Ishikawa (cell line): ENCODE results near the gene STARD10.
A peak's percentile ranks its signal among the peaks of the same experiment; 100 is the strongest.

ENCODE experiments used
- CEBPB ChIP-seq: IDR thresholded peaks from 2 replicates; pipeline ENCODE4 v1.6.1; 2012
- CREB1 ChIP-seq: IDR thresholded peaks from 2 replicates; pipeline ENCODE4 v1.6.1; 2012; ENCODE audit warnings: low read depth
- EGR1 ChIP-seq: IDR thresholded peaks from 2 replicates; pipeline ENCODE4 v1.6.1; 2012
- EP300 ChIP-seq: IDR thresholded peaks from 2 replicates; pipeline ENCODE4 v1.6.1; 2012; ENCODE audit warnings: borderline replicate concordance
- FOXM1 ChIP-seq: IDR thresholded peaks from 2 replicates; pipeline ENCODE4 v1.6.1; 2012; ENCODE audit warnings: low read depth, borderline replicate concordance
- MAX ChIP-seq: IDR thresholded peaks from 2 replicates; pipeline ENCODE4 v1.6.1; 2012
- NFIC ChIP-seq: IDR thresholded peaks from 2 replicates; pipeline ENCODE4 v1.6.1; 2012
- RAD21 ChIP-seq: IDR thresholded peaks from 2 replicates; pipeline ENCODE4 v1.6.1; 2012; ENCODE audit warnings: low read depth
- REST ChIP-seq: IDR thresholded peaks from 2 replicates; pipeline ENCODE4 v1.6.1; 2012; ENCODE audit warnings: low read depth, mild to moderate bottlenecking
- TAF1 ChIP-seq: IDR thresholded peaks from 2 replicates; pipeline ENCODE4 v1.6.1; 2012; ENCODE audit warnings: low read depth, mild to moderate bottlenecking
- TCF12 ChIP-seq: IDR thresholded peaks from 2 replicates; pipeline ENCODE4 v1.6.1; 2012; ENCODE audit warnings: low read depth
- TEAD4 ChIP-seq: IDR thresholded peaks from 2 replicates; pipeline ENCODE4 v1.6.1; 2012
- USF1 ChIP-seq: IDR thresholded peaks from 2 replicates; pipeline ENCODE4 v1.6.1; 2012
- YY1 ChIP-seq: IDR thresholded peaks from 2 replicates; pipeline ENCODE4 v1.6.1; 2012; ENCODE audit warnings: low read depth
- ZBTB7A ChIP-seq: IDR thresholded peaks from 2 replicates; pipeline ENCODE4 v1.6.1; 2012; ENCODE audit warnings: low read depth

Gene STARD10

DNA sequence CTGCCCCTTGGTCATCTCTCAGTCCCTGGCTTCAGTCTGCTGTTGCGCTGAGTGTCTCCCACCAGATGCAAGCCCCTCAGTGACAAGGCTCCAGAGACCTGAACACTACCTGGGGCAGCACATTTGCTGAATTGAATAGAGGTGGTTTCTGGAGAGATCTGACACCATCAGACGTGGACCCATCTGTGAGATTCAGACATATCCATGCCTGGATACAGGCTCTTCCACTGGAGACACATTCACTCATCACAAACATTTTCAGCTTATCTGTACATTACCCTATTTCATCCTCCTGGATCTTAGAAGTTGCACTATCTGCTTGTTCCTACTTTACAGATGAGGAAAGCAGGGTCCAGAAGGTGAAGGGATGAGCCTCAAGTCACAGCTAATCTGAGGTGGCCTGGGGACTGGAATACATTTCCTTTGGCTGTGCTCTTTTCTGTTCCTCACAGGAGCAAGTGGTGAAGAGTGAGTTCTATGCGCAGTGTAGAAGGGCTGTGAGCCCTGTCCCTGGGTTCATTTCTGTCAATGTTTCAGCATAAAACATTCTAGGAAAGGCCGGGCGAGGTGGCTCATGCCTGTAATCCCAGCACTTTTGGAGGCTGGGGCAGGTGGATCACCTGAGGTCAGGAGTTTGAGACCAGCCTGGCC lies 39.4 kb upstream of the STARD10 start:
- TF ChIP-seq TAF1 (no peak), TEAD4 (no peak), REST (no peak), CREB1 (no peak), FOXM1 (no peak)

GRCh38 chr11:72832301-72833082 lies 38.6 kb upstream of the STARD10 start:
- TF ChIP-seq EP300 = no peak
- no peak for TF ChIP-seq FOXM1
- TF ChIP-seq MAX = no peak
- no peak for TF ChIP-seq CREB1
- TF ChIP-seq RAD21 = no peak
- no peak for TF ChIP-seq TAF1
- no peak for TF ChIP-seq YY1
- no peak for TF ChIP-seq ZBTB7A
- TF ChIP-seq EGR1 = no peak
- no peak for TF ChIP-seq TEAD4
- TF ChIP-seq CEBPB = no peak
- no peak for TF ChIP-seq USF1

- TF ChIP-seq EP300 (no peak), RAD21 (peak; percentile 98), MAX (peak; percentile 54), REST (no peak), EGR1 (no peak), TEAD4 (no peak), FOXM1 (no peak), NFIC (no peak)
These were observed 37.9 kb upstream of the STARD10 start for GRCh38 chr11:72831521-72832300.

- TF ChIP-seq CEBPB = no peak
- no peak for TF ChIP-seq CREB1
- no peak for TF ChIP-seq TAF1
- no peak for TF ChIP-seq YY1
- TF ChIP-seq ZBTB7A = no peak
- no peak for TF ChIP-seq EP300
- no peak for TF ChIP-seq RAD21
- TF ChIP-seq NFIC = no peak
- TF ChIP-seq TEAD4 = no peak
- TF ChIP-seq MAX = no peak
- TF ChIP-seq TCF12 = no peak
- no peak for TF ChIP-seq FOXM1
- no peak for TF ChIP-seq USF1
- TF ChIP-seq REST = no peak
- no peak for TF ChIP-seq EGR1
These were observed 36.2 kb upstream of the STARD10 start for GRCh38 chr11:72829884-72830533.
